Activated CD4-positive, alpha-beta T cell treated with anti-CD3 and anti-CD28 coated beads for 4 hours (primary cell): ENCODE results near the gene PHAF1.

ENCODE experiments used
- DNase-seq, 2 donors: peaks; one replicate each; pipeline ENCODE4 v3.0.0-alpha.2; 2020

PHAF1 gene

GRCh38 chr16:67183627-67184452, 74.1 kb downstream of the PHAF1 start, which contains the start of gene MATCAP1:
TSS of gene MATCAP1 (minus strand) at chr16:67183963. CDS start at chr16:67180610, 3,353 bp downstream.
- DNase-seq, result peak; percentile 92 to 93

- peak in 1 of 2 donors; percentile 16 for DNase-seq
Measured at GRCh38 chr16:67184453-67184994, 74.8 kb downstream of the PHAF1 start.

GRCh38 chr16:67184995-67185650, 75.4 kb downstream of the PHAF1 start:
- peak; percentile 76 to 83 for DNase-seq

- no peak for DNase-seq
Measured at GRCh38 chr16:67185651-67186134, 76.0 kb downstream of the PHAF1 start.

- DNase-seq, result no peak
Measured at GRCh38 chr16:67186550-67186950, 76.8 kb downstream of the PHAF1 start.

- DNase-seq, result no peak
Measured at GRCh38 chr16:67187175-67187890, 77.6 kb downstream of the PHAF1 start.

- DNase-seq, result no peak
Measured at GRCh38 chr16:67188323-67188722, 78.6 kb downstream of the PHAF1 start.

GRCh38 chr16:67188798-67189197, 79.1 kb downstream of the PHAF1 start:
- no peak for DNase-seq

- no peak for DNase-seq
Measured at GRCh38 chr16:67190041-67190440, 80.3 kb downstream of the PHAF1 start, which contains the start of gene EXOC3L1. TSS of gene EXOC3L1 (minus strand) at chr16:67190136. CDS start at chr16:67189676, 460 bp downstream.

GRCh38 chr16:67190448-67191399, 81.0 kb downstream of the PHAF1 start:
- no peak for DNase-seq

GRCh38 chr16:67191411-67191994, 81.8 kb downstream of the PHAF1 start:
- no peak for DNase-seq

- DNase-seq, result peak; percentile 82 to 84
Measured at GRCh38 chr16:67191995-67192681, 82.4 kb downstream of the PHAF1 start, which contains the start of gene E2F4. TSS of gene E2F4 (plus strand) at chr16:67192155. CDS start at chr16:67192228, 73 bp downstream.

GRCh38 chr16:67192781-67193361, 83.1 kb downstream of the PHAF1 start:
- no peak for DNase-seq

GRCh38 chr16:67193536-67193935, 83.8 kb downstream of the PHAF1 start:
- no peak for DNase-seq

GRCh38 chr16:67194260-67194659, 84.5 kb downstream of the PHAF1 start:
- no peak for DNase-seq

- no peak for DNase-seq
Measured at GRCh38 chr16:67195676-67196075, 85.9 kb downstream of the PHAF1 start.

- no peak for DNase-seq
Measured at GRCh38 chr16:67196881-67197280, 87.1 kb downstream of the PHAF1 start.

GRCh38 chr16:67197704-67198103, 88.0 kb downstream of the PHAF1 start:
- DNase-seq, result no peak
